BLaER1 treated with 17β-estradiol and CSF1 and Interleukin-3, amounts not matched to agents 10 nM and 100 nM (cell line): Measurements from ENCODE around the gene GATAD2B.

Experiments
- H3K27ac ChIP-seq, 11 experiments: shearing (Covaris generic); formaldehyde crosslinking; 2 replicates each; pipeline ENCODE4 v1.8.1; 2022
- H3K27me3 ChIP-seq, 11 experiments: shearing (Covaris generic); formaldehyde crosslinking; 2 replicates each; pipeline ENCODE4 v1.8.1; 2022
- H3K36me3 ChIP-seq, 11 experiments: shearing (Covaris generic); formaldehyde crosslinking; 2 replicates each; pipeline ENCODE4 v1.8.1; 2022
- H3K4me1 ChIP-seq, 10 experiments: shearing (Covaris generic); formaldehyde crosslinking; 2 replicates each; pipeline ENCODE4 v1.8.1; 2022
- H3K4me2 ChIP-seq, 11 experiments: shearing (Covaris generic); formaldehyde crosslinking; 2 replicates each; pipeline ENCODE4 v1.8.1; 2022
- H3K4me3 ChIP-seq, 10 experiments: shearing (Covaris generic); formaldehyde crosslinking; 2 replicates each; pipeline ENCODE4 v1.8.1; 2022
- H3K9ac ChIP-seq, 11 experiments: shearing (Covaris generic); formaldehyde crosslinking; 2 replicates each; pipeline ENCODE4 v1.8.1; 2022
- H3K9me3 ChIP-seq, 11 experiments: shearing (Covaris generic); formaldehyde crosslinking; replicated peaks in 1 of 11; 2 replicates each; pipeline ENCODE4 v1.8.1; 2022
- H4K20me1 ChIP-seq, 11 experiments: shearing (Covaris generic); formaldehyde crosslinking; 2 replicates each; pipeline ENCODE4 v1.8.1; 2022
- Cebpa-rat ChIP-seq, 11 experiments: shearing (Covaris generic); IDR thresholded peaks; 2 replicates each; pipeline ENCODE4 v1.8.1; 2022

The GATAD2B gene

DNA sequence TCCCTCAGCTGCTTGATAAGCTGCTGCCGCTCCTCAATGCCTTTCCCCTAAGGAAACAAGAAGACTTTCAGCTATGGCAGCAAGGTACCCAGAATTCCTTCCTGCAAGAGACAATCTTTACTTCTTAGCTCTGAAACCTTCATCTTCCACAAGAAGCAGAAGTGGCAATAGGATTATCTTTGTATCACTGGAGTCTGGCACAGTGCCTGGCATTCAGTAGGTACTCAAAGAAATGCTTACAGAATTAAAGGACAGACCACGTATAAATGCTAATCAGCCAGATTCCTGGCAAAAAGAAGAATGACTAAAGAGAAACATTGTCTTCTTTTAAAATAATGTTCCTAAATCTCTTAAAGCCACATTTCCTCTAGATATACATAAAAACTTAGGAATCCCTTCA lies 103.9 kb downstream of the GATAD2B start:
- Histone ChIP-seq H3K4me3 (no peak overlapping the region), H3K27ac (no peak overlapping the region), H3K4me2 (no peak overlapping the region), H3K9ac (no peak overlapping the region), H3K9me3 (no peaks in the 10 kb centered on the region), H4K20me1 (peaks cover 0 to 39% (median 3%) of the 10 kb centered on the region in 11 experiments; a peak in 7 of 22 replicates), H3K36me3 (peaks cover 58 to 91% (median 78%) of the 10 kb centered on the region in 11 experiments), H3K4me1 (peaks cover 0 to 27% (median 4%) of the 10 kb centered on the region in 10 experiments; a peak in 11 of 20 replicates), H3K27me3 (no peaks in the 10 kb centered on the region)
- no peak for TF ChIP-seq Cebpa-rat (IDR thresholded peaks at IDR 0.05)

DNA sequence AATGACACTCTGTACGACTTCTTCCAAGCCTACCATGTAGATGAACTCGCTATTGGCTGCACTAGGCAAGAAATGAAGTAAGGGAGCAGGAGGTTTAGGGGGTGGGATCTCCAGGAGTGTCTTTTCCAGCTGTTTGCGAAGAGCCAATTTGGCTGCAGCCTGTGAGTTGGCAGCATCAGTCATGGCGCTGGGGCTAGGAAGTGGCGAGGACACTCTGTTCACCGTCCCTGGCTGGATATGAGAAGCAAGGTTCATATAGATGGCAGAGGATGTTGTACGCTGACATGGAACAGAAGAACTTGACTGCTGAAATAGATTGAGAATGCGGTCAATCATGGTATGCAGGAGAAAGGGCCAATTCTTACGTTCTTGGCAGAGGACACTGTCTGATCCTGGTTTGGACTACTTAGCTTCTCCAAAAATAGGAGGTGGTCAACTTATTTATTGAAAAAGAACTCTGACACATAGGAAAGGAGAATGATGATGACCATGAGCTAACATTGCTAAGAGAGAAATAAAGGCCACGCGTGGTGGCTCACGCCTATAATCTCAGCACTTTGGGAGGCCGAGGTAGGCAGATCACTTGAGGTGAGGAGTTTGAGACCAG lies 106.4 kb downstream of the GATAD2B start:
- Histone ChIP-seq H3K4me2 (no peak overlapping the region), H3K9ac (no peak overlapping the region), H3K36me3 (peaks cover 82 to 98% (median 94%) of the 10 kb centered on the region in 11 experiments), H3K27me3 (no peaks in the 10 kb centered on the region), H3K4me3 (no peak overlapping the region), H4K20me1 (peaks cover 0 to 30% (median 1%) of the 10 kb centered on the region in 11 experiments; a peak in 4 of 22 replicates), H3K4me1 (peaks cover under 1 to 22% (median 12%) of the 10 kb centered on the region in 10 experiments; a peak in 15 of 20 replicates), H3K27ac (no peak overlapping the region), H3K9me3 (no peaks in the 10 kb centered on the region)
- no peak for TF ChIP-seq Cebpa-rat (IDR thresholded peaks at IDR 0.05)

DNA sequence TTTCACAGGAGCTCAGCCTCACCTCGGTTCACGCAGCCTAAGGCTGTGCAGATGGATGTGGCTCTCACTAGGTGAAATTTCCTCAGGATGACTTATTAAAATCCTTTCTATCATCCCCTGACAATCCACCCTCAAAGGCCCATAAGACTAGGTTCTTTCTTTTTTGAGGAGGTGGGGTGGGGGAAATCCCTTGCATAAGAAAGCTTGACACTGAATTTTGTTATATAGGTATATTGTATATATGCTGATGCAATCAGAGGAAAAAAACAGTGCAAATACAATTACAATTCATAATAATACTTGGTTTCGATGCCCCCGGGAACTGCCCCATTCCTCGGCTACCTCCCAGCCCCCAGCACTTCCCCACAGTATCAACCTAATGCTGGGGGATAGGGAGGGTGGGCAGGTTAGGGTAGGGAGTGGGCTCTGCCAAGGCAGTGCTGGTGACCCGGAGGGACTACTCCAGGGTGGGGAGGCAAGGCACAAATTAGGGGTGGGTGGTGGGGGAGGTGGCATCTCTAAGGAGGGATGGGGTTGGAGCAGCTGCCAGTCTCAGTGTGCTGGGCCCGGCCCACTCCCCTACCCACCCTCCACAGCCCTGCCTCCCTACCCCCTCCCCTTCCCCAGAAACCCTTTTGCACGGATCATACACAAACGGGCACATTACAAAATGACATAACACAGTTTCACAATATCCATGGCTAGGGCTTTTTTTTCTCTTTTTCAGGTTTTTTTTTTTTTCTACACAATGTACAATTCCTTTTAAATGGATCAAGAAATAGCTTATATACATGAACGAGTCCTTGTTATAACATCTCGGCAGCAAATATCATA lies 116.7 kb downstream of the GATAD2B start:
- H3K9me3 ChIP-seq = no peaks in the 10 kb centered on the region
- H3K27me3 ChIP-seq = no peaks in the 10 kb centered on the region
- peaks cover 46 to 77% (median 63%) of the 10 kb centered on the region in 10 experiments for H3K4me1 ChIP-seq
- H3K27ac ChIP-seq = peak overlapping the region in 8 of 11 experiments; percentile 30 to 52 (median 50); a peak in 12 of 22 replicates
- peak overlapping the region in 6 of 11 experiments; percentile 0 to 40 (median 22); a peak in 4 of 22 replicates for H3K9ac ChIP-seq
- peak overlapping the region; percentile 47 to 89 (median 78) for H3K4me2 ChIP-seq
- TF ChIP-seq Cebpa-rat (IDR thresholded peaks at IDR 0.05) = no peak
- peaks cover 44 to 62% (median 55%) of the 10 kb centered on the region in 11 experiments for H3K36me3 ChIP-seq
- H4K20me1 ChIP-seq = peaks cover 0 to 42% (median 5%) of the 10 kb centered on the region in 11 experiments; a peak in 8 of 22 replicates
- H3K4me3 ChIP-seq = no peak overlapping the region

DNA sequence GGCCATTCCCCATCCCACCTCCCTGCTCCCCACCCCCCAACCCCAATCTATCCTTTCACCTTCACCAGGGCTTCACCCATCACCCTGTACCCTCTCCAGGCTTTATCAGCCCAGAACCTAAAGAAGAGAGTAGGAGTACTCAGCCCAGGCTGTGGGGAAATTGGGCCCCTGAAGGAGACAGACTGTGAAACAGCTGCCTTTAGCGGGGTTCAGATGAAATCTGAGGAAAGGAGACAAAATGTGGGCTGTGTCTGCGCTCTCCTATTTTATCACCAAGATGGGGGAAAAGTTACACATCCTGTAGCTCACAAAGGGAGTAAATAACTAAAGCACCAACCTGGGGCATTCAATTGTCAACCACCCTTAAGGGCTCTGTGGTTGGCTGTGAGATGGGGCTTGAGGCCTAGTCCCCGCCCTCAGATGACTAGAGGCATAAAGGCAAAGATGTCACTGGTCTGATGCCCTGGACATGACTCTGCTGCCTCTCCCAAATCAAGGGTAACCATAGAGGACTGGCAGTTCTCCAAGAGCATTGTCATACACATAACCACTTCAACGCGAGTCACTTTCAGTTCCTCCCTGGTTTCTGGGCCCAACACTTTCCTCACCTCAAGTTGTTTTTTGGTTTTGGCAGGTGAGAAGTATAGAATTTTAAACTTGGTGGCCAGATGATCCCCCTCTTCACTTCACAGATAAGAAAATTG lies 117.6 kb downstream of the GATAD2B start:
- Histone ChIP-seq H4K20me1 (peaks cover 0 to 41% (median 5%) of the 10 kb centered on the region in 11 experiments; a peak in 8 of 22 replicates), H3K9me3 (no peaks in the 10 kb centered on the region), H3K4me3 (no peak overlapping the region), H3K36me3 (peaks cover 35 to 53% (median 46%) of the 10 kb centered on the region in 11 experiments), H3K4me2 (peak overlapping the region; percentile 47 to 89 (median 78)), H3K9ac (peak overlapping the region in 8 of 11 experiments; percentile 18 to 42 (median 27); a peak in 5 of 22 replicates), H3K27ac (peak overlapping the region in 9 of 11 experiments; percentile 48 to 74 (median 63); a peak in 17 of 22 replicates), H3K27me3 (no peaks in the 10 kb centered on the region), H3K4me1 (peaks cover 46 to 73% (median 57%) of the 10 kb centered on the region in 10 experiments)
- TF ChIP-seq Cebpa-rat (IDR thresholded peaks at IDR 0.05) = no peak

DNA sequence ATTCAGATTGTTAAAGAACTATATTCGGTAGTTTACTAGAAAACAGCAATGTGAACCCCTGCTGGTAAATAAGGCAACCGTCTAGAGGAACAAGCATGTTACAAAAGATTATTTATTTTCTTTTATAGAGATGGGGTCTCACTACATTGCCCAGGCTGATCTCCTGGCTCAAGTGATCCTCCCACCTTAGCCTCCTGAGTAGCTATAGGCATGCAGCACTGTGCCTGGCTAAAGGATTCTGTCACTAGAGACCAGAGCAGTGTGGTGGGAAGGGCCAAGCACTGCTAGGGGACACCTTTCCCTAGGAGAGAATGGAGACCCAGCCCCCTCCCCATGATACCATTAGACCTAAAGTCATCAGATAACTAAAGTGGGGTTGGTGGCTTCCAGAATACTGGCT lies 118.7 kb downstream of the GATAD2B start:
- Histone ChIP-seq H3K27me3 (no peaks in the 10 kb centered on the region), H4K20me1 (peaks cover 0 to 38% (median 5%) of the 10 kb centered on the region in 11 experiments; a peak in 8 of 22 replicates), H3K4me2 (peak overlapping the region; percentile 59 to 89 (median 81)), H3K27ac (peak overlapping the region in 8 of 11 experiments; percentile 50 to 79 (median 62); a peak in 15 of 22 replicates), H3K36me3 (peaks cover 24 to 51% (median 39%) of the 10 kb centered on the region in 11 experiments), H3K4me3 (no peak overlapping the region; a peak in 1 of 20 replicates), H3K9ac (peak overlapping the region in 8 of 11 experiments; percentile 29 to 61 (median 40); a peak in 9 of 22 replicates), H3K9me3 (no peaks in the 10 kb centered on the region), H3K4me1 (peaks cover 46 to 71% (median 54%) of the 10 kb centered on the region in 10 experiments)
- TF ChIP-seq Cebpa-rat (IDR thresholded peaks at IDR 0.05) = no peak

DNA sequence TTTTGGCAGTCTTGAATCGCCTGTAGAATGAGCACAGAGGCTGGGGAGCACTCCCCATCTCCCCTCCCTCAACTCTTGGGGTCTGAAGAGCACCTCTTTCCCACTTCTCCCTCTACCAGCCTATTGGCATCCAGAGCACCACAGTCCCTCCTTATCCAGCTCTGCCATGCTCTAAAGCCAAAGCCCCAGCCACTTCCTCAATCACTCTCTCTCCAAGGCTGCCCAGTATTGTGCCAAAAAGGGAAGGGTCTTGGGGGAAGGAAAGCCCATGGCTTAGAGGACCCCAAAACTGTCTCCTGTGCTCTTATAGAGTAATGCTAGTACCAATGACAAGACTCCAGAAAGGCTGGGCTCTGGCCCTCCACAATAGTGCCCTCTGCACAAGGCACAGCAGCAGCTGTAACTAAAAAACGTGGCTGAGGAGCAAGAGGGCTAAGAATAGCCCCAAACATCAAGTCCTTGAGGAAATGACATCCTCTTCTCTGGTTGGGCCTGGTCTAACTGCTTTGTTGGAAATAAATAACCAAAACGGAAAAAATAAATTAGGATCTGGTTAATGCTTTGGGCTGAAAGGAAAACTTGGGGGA lies 119.2 kb downstream of the GATAD2B start:
- no peak for TF ChIP-seq Cebpa-rat (IDR thresholded peaks at IDR 0.05)
- H3K9ac ChIP-seq = peak overlapping the region in 8 of 11 experiments; percentile 16 to 61 (median 40); a peak in 18 of 22 replicates
- H4K20me1 ChIP-seq = peaks cover 0 to 32% (median 5%) of the 10 kb centered on the region in 11 experiments; a peak in 8 of 22 replicates
- peak overlapping the region in 4 of 10 experiments; percentile 2 to 14 (median 4); a peak in 2 of 20 replicates for H3K4me3 ChIP-seq
- H3K36me3 ChIP-seq = peaks cover 19 to 45% (median 33%) of the 10 kb centered on the region in 11 experiments
- H3K9me3 ChIP-seq = no peaks in the 10 kb centered on the region
- H3K27me3 ChIP-seq = no peaks in the 10 kb centered on the region
- peaks cover 46 to 71% (median 54%) of the 10 kb centered on the region in 10 experiments for H3K4me1 ChIP-seq
- peak overlapping the region; percentile 59 to 89 (median 81) for H3K4me2 ChIP-seq
- peak overlapping the region in 10 of 11 experiments; percentile 3 to 79 (median 62); a peak in 19 of 22 replicates for H3K27ac ChIP-seq

DNA sequence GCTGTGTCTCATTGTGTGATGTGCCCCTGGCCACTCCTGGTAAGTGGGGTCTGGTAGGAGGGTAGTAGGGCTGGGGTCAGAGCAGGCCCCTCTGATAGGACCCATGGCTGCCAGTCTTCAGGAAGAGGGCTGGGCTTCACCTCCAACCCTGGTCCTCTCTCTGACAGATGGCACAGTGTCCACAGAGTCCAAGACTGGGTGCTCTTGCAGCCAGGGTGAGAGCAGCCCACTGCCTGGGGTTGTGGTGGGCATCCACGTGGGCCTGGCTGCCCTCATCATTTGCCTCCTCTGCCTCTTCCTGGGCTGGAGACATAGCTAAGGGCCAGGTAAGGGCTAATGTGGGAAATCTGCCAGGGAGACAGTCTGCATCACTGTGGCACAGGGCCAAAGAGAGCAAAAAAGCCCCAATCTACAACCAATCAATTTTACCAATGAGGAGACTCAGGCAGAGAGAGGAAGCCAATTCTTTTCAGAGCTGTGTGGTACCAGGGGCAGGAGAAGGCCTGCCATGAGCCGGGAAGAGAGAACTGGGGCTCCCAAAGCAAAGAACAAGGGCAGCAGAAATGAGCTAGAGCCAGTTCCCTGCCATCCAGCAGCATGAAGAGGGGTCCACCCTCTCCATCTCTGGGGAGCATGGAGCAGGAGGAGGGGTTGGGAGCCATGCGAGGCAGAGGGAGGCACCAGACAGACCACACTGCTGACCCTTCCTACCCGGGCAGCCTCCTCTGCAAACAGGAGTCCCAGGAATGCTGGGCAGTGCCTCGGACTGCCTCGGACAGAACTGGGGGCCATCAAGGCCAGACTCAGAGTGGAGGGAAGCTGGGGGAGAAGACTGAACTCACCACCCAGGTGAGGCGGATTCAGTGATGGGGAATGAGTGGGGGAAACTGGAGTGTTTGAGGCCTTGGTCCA lies 120.7 kb downstream of the GATAD2B start:
- peak overlapping the region; percentile 59 to 89 (median 81) for H3K4me2 ChIP-seq
- H4K20me1 ChIP-seq = peaks cover 0 to 20% (median 5%) of the 10 kb centered on the region in 11 experiments; a peak in 8 of 22 replicates
- no peaks in the 10 kb centered on the region for H3K27me3 ChIP-seq
- H3K9ac ChIP-seq = peak overlapping the region in 6 of 11 experiments; percentile 1 to 50 (median 19); a peak in 4 of 22 replicates
- H3K4me1 ChIP-seq = peaks cover 46 to 80% (median 68%) of the 10 kb centered on the region in 10 experiments
- no peak for TF ChIP-seq Cebpa-rat (IDR thresholded peaks at IDR 0.05)
- peaks cover 3 to 31% (median 18%) of the 10 kb centered on the region in 11 experiments; a peak in 18 of 22 replicates for H3K36me3 ChIP-seq
- H3K9me3 ChIP-seq = no peaks in the 10 kb centered on the region
- H3K4me3 ChIP-seq = no peak overlapping the region
- H3K27ac ChIP-seq = peak overlapping the region in 9 of 11 experiments; percentile 50 to 79 (median 62); a peak in 15 of 22 replicates
